H1 (cell line): ENCODE results near the gene ZNF683. TPM values are rescaled to one million over a fixed set of nuclear protein-coding genes. Genes with fewer than 3 reads are reported as not detected.

Experiments used
- ASH2L ChIP-seq: fragments of 200-600, 300-600 bp; sonication (generic); IDR thresholded peaks from one replicate; pipeline ENCODE4 v1.7.1; 2017; ENCODE audit warnings: low read length
- BCL11A ChIP-seq, 2 experiments: IDR thresholded peaks; one replicate each; pipeline ENCODE4 v1.6.1; 2011; ENCODE audit warnings: low read depth in 2 of 2, low read length in 2 of 2, mild to moderate bottlenecking in 2 of 2
- BRCA1 ChIP-seq: IDR thresholded peaks from 2 replicates; pipeline ENCODE4 v1.6.1; 2012; ENCODE audit warnings: low read depth, low read length, improper control_type of control experiment
- CHD7 ChIP-seq: fragments of 300-600 bp; sonication (generic); IDR thresholded peaks from 2 replicates; pipeline ENCODE4 v1.7.1; 2012; ENCODE audit warnings: low read length, moderate library complexity, mild to moderate bottlenecking, inconsistent platforms; ENCODE audit not compliant: insufficient replicate concordance
- EZH2 ChIP-seq: fragments of 200-600 bp; sonication (generic); IDR thresholded peaks from 2 replicates; pipeline ENCODE4 v1.7.1; 2012; ENCODE audit warnings: low read depth, mild to moderate bottlenecking, moderate library complexity, low read length, inconsistent platforms; ENCODE audit not compliant: severe bottlenecking
- FOSL1 ChIP-seq: IDR thresholded peaks from 2 replicates; pipeline ENCODE4 v1.6.1; 2011; ENCODE audit warnings: mild to moderate bottlenecking, low read depth, low read length, moderate library complexity; ENCODE audit not compliant: insufficient read depth
- HDAC2 ChIP-seq, 2 experiments: fragments of 300-600 bp in 1 of 2; sonication (generic) in 1 of 2; IDR thresholded peaks; 2 replicates each; pipeline ENCODE4 v1.6.1; 2011 to 2012; ENCODE audit warnings: low read depth in 2 of 2, low read length in 2 of 2, mild to moderate bottlenecking in 2 of 2, moderate library complexity in 2 of 2, borderline replicate concordance in 1 of 2, inconsistent platforms in 1 of 2
- NANOG ChIP-seq: IDR thresholded peaks from 2 replicates; pipeline ENCODE4 v1.6.1; 2011; ENCODE audit warnings: low read length, low read depth, mild to moderate bottlenecking, inconsistent platforms; ENCODE audit not compliant: insufficient read depth, poor library complexity, severe bottlenecking
- NRF1 ChIP-seq: IDR thresholded peaks from 2 replicates; pipeline ENCODE4 v1.6.1; 2011; ENCODE audit warnings: mild to moderate bottlenecking, low read depth, low read length, improper control_type of control experiment
- TAF1 ChIP-seq: IDR thresholded peaks from 2 replicates; pipeline ENCODE4 v1.6.1; 2011; ENCODE audit warnings: mild to moderate bottlenecking, low read depth, low read length
- TBP ChIP-seq: IDR thresholded peaks from 2 replicates; pipeline ENCODE4 v1.6.1; 2011; ENCODE audit warnings: low read depth, low read length, improper control_type of control experiment
- polyA plus RNA-seq, 7 experiments: library from polyadenylated mRNA; depleted of rRNA in 3 of 7; stranded (reverse) in 5 of 7; unstranded in 2 of 7; fragments of >200 nt in 5 of 7; fragments of 200-250 nt in 2 of 7; gene quantifications; 1 replicate in 5 of 7; 2 replicates in 1 of 7; 4 replicates in 1 of 7; pipeline versions ENCODE4 v1.2.1 to v1.2.3, GENCODE V29; 2011 to 2013; ENCODE audit warnings: missing spikeins in 2 of 7, mixed read lengths in 2 of 7
- total RNA-seq: library from RNA; stranded (reverse); fragmentation: NEBNext Ultra II Directional; extraction: Animal tissue kit (Norgen Biotek cat#: 25700); gene quantifications from 2 replicates; pipeline ENCODE4 v1.2.1, GENCODE V29; 2021
- TF ChIP-seq, protein P1 (sequence below): IDR thresholded peaks from 2 replicates; pipeline ENCODE4 v1.6.1; 2012; ENCODE audit warnings: inconsistent platforms

Gene ZNF683
- total and polyA plus RNA-seq, 2 of the 8 experiments (the other 6 are each of a cell fraction or from before 2014, with no cell fraction given): not detected

DNA sequence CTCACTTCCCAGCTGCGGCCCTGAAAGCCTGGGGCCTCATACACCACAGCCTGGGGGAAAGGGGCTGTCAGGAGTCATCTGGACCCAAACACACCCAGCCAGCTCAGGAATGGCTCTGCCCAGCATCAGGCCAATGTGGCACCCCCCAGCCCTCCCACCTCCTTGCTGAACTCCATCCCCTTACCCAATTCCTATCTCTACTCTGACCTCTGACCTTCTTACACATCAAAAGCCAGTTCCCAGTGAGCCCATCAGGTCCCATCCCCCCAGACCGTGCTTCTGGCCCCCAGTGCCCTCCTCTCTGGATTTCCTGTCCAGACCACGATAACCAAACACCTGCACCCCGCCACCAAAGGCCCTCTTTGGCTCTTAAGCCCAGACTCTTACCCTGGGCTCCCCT is 34.9 kb downstream of the ZNF683 start (continued):
- no peak for TF ChIP-seq CHD7
- TF ChIP-seq FOSL1: no peak
- TF ChIP-seq ASH2L: no peak
- TF ChIP-seq, protein P1, sequence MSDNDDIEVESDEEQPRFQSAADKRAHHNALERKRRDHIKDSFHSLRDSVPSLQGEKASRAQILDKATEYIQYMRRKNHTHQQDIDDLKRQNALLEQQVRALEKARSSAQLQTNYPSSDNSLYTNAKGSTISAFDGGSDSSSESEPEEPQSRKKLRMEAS: no peak
- TF ChIP-seq BCL11A (IDR thresholded peaks at IDR 0.05; ENCODE audit: low read depth in 2 of 2, low read length in 2 of 2): no peak
- TF ChIP-seq TAF1: no peak
- TF ChIP-seq NRF1: no peak
- TF ChIP-seq NANOG: no peak
- TF ChIP-seq EZH2: no peak
- TF ChIP-seq HDAC2 (IDR thresholded peaks at IDR 0.05; ENCODE audit: borderline replicate concordance in 1 of 2, low read depth in 2 of 2, low read length in 2 of 2): no peak
- TF ChIP-seq TBP: no peak
- TF ChIP-seq BRCA1: no peak
